Measurements from ENCODE around the gene DGKD.

DNA sequence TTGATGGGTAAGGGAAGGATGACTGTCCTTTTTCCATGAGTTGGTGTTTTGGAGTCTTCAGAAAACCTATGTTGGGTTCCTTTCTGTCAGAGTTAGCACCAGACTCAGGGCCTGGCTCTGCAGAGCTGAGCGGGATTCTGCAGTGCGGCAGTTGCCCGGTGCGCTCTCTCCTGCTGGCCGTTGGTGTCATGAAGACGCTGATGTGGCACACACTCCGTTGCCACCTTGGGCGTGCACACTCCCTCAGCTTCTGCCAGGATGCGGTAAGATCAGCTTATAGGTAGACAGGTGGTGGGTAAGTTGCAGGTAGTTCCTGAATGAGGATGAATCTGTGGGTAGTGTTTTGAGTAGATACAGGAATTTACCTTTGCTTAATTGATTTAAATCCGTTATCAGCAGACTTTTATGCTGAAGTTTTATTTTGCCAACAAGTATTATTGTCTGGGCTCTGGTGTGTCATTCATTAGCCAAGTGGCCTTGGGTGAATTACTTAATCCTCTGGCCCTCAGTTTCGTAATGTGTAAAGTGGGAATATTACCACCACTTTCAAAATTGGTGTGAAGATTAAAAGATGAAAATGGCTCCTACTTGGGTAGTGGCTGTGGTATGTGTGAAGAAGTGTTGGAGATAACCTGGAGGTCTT is 26.8 kb downstream of the DGKD start:
- TF ChIP-seq, protein P1, sequence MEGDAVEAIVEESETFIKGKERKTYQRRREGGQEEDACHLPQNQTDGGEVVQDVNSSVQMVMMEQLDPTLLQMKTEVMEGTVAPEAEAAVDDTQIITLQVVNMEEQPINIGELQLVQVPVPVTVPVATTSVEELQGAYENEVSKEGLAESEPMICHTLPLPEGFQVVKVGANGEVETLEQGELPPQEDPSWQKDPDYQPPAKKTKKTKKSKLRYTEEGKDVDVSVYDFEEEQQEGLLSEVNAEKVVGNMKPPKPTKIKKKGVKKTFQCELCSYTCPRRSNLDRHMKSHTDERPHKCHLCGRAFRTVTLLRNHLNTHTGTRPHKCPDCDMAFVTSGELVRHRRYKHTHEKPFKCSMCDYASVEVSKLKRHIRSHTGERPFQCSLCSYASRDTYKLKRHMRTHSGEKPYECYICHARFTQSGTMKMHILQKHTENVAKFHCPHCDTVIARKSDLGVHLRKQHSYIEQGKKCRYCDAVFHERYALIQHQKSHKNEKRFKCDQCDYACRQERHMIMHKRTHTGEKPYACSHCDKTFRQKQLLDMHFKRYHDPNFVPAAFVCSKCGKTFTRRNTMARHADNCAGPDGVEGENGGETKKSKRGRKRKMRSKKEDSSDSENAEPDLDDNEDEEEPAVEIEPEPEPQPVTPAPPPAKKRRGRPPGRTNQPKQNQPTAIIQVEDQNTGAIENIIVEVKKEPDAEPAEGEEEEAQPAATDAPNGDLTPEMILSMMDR (IDR thresholded peaks at IDR 0.05; ENCODE audit: low read length), result no peak
- no peak for TF ChIP-seq EZH2phosphoT487 (IDR thresholded peaks at IDR 0.05; ENCODE audit: low read length)

Measured in MM.1S (cell line).